IMR-90 (cell line): Measurements from ENCODE around the gene FADS1. TPM values are rescaled to one million over a fixed set of nuclear protein-coding genes. Genes with fewer than 3 reads are reported as not detected.

Experiments used
- ATAC-seq: fragments of 200-7000 bp; cut with Tn5 transposase; 2 replicates; pipeline ENCODE4 v1.9.1; 2020; ENCODE audit warnings: low read depth, mild to moderate bottlenecking, moderate library complexity
- BruUV-seq: library from RNA; stranded (reverse); fragments of 400-500 nt; replicated peaks from 2 replicates; lab custom pipeline; 2021; lab: Mats Ljungman, UMichigan
- CTCF ChIA-PET: fragments of 300-600 bp; formaldehyde crosslinking; extraction: SDS; loops from one replicate; lab custom pipeline; 2021; ENCODE audit warnings: antibody characterized with exemption; lab: Yijun Ruan, JAX
- POLR2A ChIA-PET: fragments of 300-600 bp; sonication (Branson Sonifier 250); formaldehyde crosslinking; loops from one replicate; lab custom pipeline; 2022; ENCODE audit warnings: antibody characterized with exemption; ENCODE audit not compliant: unreplicated experiment; lab: Charles Lee
- DNase-seq: peaks from one replicate; pipeline ENCODE4 v3.0.0; 2013
- H2AFZ ChIP-seq: replicated peaks from 2 replicates; pipeline ENCODE3; 2013; ENCODE audit warnings: low read length, mild to moderate bottlenecking; ENCODE audit not compliant: poor library complexity
- H2AK5ac ChIP-seq: 2 replicates; pipeline ENCODE4 v1.6.1; 2013; ENCODE audit warnings: low read depth, low read length, inconsistent platforms
- H2AK9ac ChIP-seq: replicated peaks from 2 replicates; pipeline ENCODE3; 2013; ENCODE audit warnings: mild to moderate bottlenecking, low read depth, low read length, moderate library complexity; ENCODE audit not compliant: poor library complexity
- H2BK120ac ChIP-seq: 2 replicates; pipeline ENCODE4 v1.6.1; 2013; ENCODE audit warnings: low read depth, low read length, inconsistent platforms
- H2BK15ac ChIP-seq: 3 replicates; pipeline ENCODE4 v1.6.1; 2013; ENCODE audit warnings: low read depth, low read length, inconsistent platforms
- H2BK20ac ChIP-seq: 2 replicates; pipeline ENCODE4 v1.6.1; 2013; ENCODE audit warnings: low read depth, mild to moderate bottlenecking, inconsistent platforms, low read length, moderate library complexity
- H2BK5ac ChIP-seq: 2 replicates; pipeline ENCODE4 v1.6.1; 2013; ENCODE audit warnings: mild to moderate bottlenecking, low read depth, low read length, inconsistent platforms; ENCODE audit not compliant: poor library complexity, severe bottlenecking
- H3K14ac ChIP-seq: replicated peaks from 2 replicates; pipeline ENCODE4 v1.6.1; 2013; ENCODE audit warnings: low read depth, low read length, inconsistent platforms
- H3K18ac ChIP-seq: 2 replicates; pipeline ENCODE4 v1.6.1; 2013; ENCODE audit warnings: low read depth, low read length, control low read depth
- H3K23ac ChIP-seq: 2 replicates; pipeline ENCODE4 v1.6.1; 2013; ENCODE audit warnings: low read depth, low read length, inconsistent platforms
- H3K27ac ChIP-seq: 2 replicates; pipeline ENCODE4 v1.5.1; 2013; ENCODE audit warnings: mild to moderate bottlenecking, control low read depth, low read length; ENCODE audit not compliant: insufficient read depth
- H3K27me3 ChIP-seq: 2 replicates; pipeline ENCODE4 v1.6.1; 2013; ENCODE audit warnings: low read length; ENCODE audit not compliant: control insufficient read depth, insufficient read depth
- H3K36me3 ChIP-seq: 2 replicates; pipeline ENCODE4 v1.6.1; 2013; ENCODE audit warnings: low read length, mixed read lengths; ENCODE audit not compliant: control insufficient read depth, insufficient read depth
- H3K4ac ChIP-seq: 2 replicates; pipeline ENCODE4 v1.6.1; 2013; ENCODE audit warnings: low read depth, low read length, inconsistent platforms
- H3K4me1 ChIP-seq: 2 replicates; pipeline ENCODE4 v1.6.1; 2013; ENCODE audit warnings: low read length, mixed read lengths; ENCODE audit not compliant: control insufficient read depth, insufficient read depth
- H3K4me2 ChIP-seq: 2 replicates; pipeline ENCODE4 v1.6.1; 2013; ENCODE audit warnings: low read depth, mild to moderate bottlenecking, control low read depth, low read length, moderate library complexity
- H3K4me3 ChIP-seq: 2 replicates; pipeline ENCODE4 v1.5.1; 2013; ENCODE audit warnings: low read depth, mild to moderate bottlenecking, control low read depth, low read length, moderate library complexity; ENCODE audit not compliant: insufficient read depth
- H3K56ac ChIP-seq: 2 replicates; pipeline ENCODE4 v1.6.1; 2013; ENCODE audit warnings: low read length, inconsistent platforms; ENCODE audit not compliant: insufficient read depth; ENCODE audit errors: extremely low read depth
- H3K79me1 ChIP-seq, 2 experiments: 2 replicates each; pipeline ENCODE4 v1.6.1; 2013; ENCODE audit warnings: low read length in 2 of 2, inconsistent platforms in 1 of 2, low read depth in 1 of 2
- H3K9ac ChIP-seq: 2 replicates; pipeline ENCODE4 v1.6.1; 2013; ENCODE audit warnings: low read depth, low read length, control low read depth
- H3K9me1 ChIP-seq: 2 replicates; pipeline ENCODE4 v1.6.1; 2013; ENCODE audit warnings: low read length, inconsistent platforms; ENCODE audit not compliant: insufficient read depth
- H3K9me3 ChIP-seq: 2 replicates; pipeline ENCODE4 v1.6.1; 2013; ENCODE audit warnings: low read length; ENCODE audit not compliant: control insufficient read depth, insufficient read depth
- H4K20me1 ChIP-seq: 2 replicates; pipeline ENCODE4 v1.6.1; 2013; ENCODE audit warnings: low read length, inconsistent platforms; ENCODE audit not compliant: insufficient read depth
- H4K5ac ChIP-seq: 2 replicates; pipeline ENCODE4 v1.6.1; 2013; ENCODE audit warnings: mild to moderate bottlenecking, low read depth, low read length, control low read depth
- H4K8ac ChIP-seq, 2 experiments: 2 replicates each; pipeline ENCODE4 v1.6.1; 2013; ENCODE audit warnings: low read depth in 2 of 2, low read length in 2 of 2, control low read depth in 1 of 2, inconsistent platforms in 1 of 2
- H4K91ac ChIP-seq: 2 replicates; pipeline ENCODE4 v1.6.1; 2013; ENCODE audit warnings: low read depth, low read length, inconsistent platforms; ENCODE audit not compliant: insufficient read depth
- BHLHE40 ChIP-seq: fragments of 150-350 bp; IDR thresholded peaks from 2 replicates; pipeline ENCODE4 v1.6.1; 2016; ENCODE audit warnings: mild to moderate bottlenecking, low read depth, low read length
- MAZ ChIP-seq: IDR thresholded peaks from 2 replicates; pipeline ENCODE4 v1.6.1; 2012; ENCODE audit warnings: low read depth, mild to moderate bottlenecking, low read length, improper control_type of control experiment, moderate library complexity, borderline replicate concordance
- NFE2L2 ChIP-seq: fragments of 150-350 bp; IDR thresholded peaks from 2 replicates; pipeline ENCODE4 v1.6.1; 2016; ENCODE audit warnings: low read depth, mild to moderate bottlenecking, low read length
- POLR2A ChIP-seq: IDR thresholded peaks from 2 replicates; pipeline ENCODE4 v1.6.1; 2012; ENCODE audit warnings: mild to moderate bottlenecking, low read depth, low read length
- RAD21 ChIP-seq: IDR thresholded peaks from 2 replicates; pipeline ENCODE4 v1.6.1; 2012; ENCODE audit warnings: low read length, improper control_type of control experiment
- RCOR1 ChIP-seq: IDR thresholded peaks from 2 replicates; pipeline ENCODE4 v1.6.1; 2012; ENCODE audit warnings: mild to moderate bottlenecking, low read length, improper control_type of control experiment; ENCODE audit not compliant: insufficient replicate concordance
- WGBS, 2 experiments: methylation state at CpG; one replicate each; pipeline versions ENCODE4 v1.1.5 to v1.1.7; 2013; ENCODE audit warnings: missing lambda C conversion rate in 2 of 2; ENCODE audit not compliant: insufficient read length in 1 of 2; ENCODE audit errors: extremely low coverage in 2 of 2; 5-methylcytosine and 5-hydroxymethylcytosine counted together
- dilution Hi-C: fragments of 300-500 bp; cut with HindIII; formaldehyde crosslinking; loops from one replicate; pipeline ENCODE4 v1.14.3; 2018; ENCODE audit warnings: low sequenced_read_pairs; ENCODE audit not compliant: unreplicated experiment
- in situ Hi-C: fragments of 300-500 bp; cut with MboI; formaldehyde crosslinking; loops from 3 replicates; pipeline ENCODE4 v1.14.3; 2019; ENCODE audit warnings: low sequenced_read_pairs, inconsistent platforms, mixed read lengths
- intact Hi-C: fragments of 100-400 bp; cut with micrococcal nuclease; formaldehyde crosslinking; loops from 2 replicates; pipeline ENCODE4 v1.10.0; 2022
- polyA plus RNA-seq, 3 experiments: library from polyadenylated mRNA; depleted of rRNA; stranded (reverse); fragments of >200 nt; gene quantifications; 2 replicates each; pipeline ENCODE4 v1.2.3, GENCODE V29; 2012; ENCODE audit warnings: low replicate concordance in 1 of 3
- total RNA-seq: library from RNA; depleted of rRNA; stranded (reverse); fragments of >200 nt; gene quantifications from 2 replicates; pipeline ENCODE4 v1.2.3, GENCODE V29; 2012
- TF ChIP-seq, protein P1 (sequence below): fragments of 150-350 bp; IDR thresholded peaks from 2 replicates; pipeline ENCODE4 v1.6.1; 2017; ENCODE audit warnings: mild to moderate bottlenecking, antibody characterized with exemption, low read length, low read depth

FADS1 gene
- total and polyA plus RNA-seq, 2 of the 4 experiments (the other 2 are of a cell fraction), result 16.3 to 18.4 TPM

DNA sequence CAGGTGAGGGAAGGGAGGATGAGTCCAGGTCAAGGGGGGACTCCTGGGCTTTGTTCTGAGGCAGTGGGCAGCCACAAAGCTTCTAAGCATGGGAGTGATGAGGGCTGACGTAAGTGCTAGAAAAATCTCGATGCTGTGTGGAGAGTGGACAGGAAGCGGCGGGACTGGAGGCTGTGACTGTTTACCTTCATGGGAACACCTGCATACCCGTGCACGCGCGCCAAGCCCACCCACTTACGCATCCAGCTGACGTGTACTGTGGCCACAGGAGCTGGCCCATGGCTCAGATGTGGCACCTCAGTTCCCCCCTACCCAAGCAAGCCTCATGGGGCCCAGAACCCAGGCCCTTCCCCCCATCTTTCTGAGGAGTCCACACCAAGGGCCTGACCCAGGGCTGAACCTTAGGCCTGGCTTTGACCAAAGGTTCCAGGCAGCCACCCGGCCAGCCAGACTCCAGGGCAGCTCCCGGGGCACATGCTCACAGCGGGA, 50.4 kb downstream of the FADS1 start:
- Histone ChIP-seq H3K18ac (no peak overlapping the region), H4K20me1 (no peaks in the 10 kb centered on the region), H2BK5ac (no peak overlapping the region), H3K9ac (no peak overlapping the region), H3K23ac (no peak overlapping the region), H4K91ac (no peak overlapping the region), H3K27ac (no peak overlapping the region), H3K4me3 (no peak overlapping the region), H4K5ac (no peak overlapping the region), H4K8ac (peak overlapping the region in 1 of 2 experiments; percentile 31; a peak in 2 of 4 replicates), H3K14ac (no peak overlapping the region), H3K9me1 (no peaks in the 10 kb centered on the region), H2AK5ac (no peak overlapping the region), H3K4me1 (peaks cover 10% of the 10 kb centered on the region), H3K4ac (no peak overlapping the region), H3K79me1 (no peaks in the 10 kb centered on the region; a peak in 1 of 4 replicates), H2AK9ac (peak overlapping the region; percentile 48), H3K56ac (no peak overlapping the region), H2BK15ac (no peak overlapping the region), H3K27me3 (no peaks in the 10 kb centered on the region; the same call in 1 of the 2 replicates), H3K4me2 (no peak overlapping the region), H3K36me3 (no peaks in the 10 kb centered on the region), H2AFZ (peak overlapping the region; percentile 62), H2BK120ac (no peak overlapping the region), H3K9me3 (no peaks in the 10 kb centered on the region), H2BK20ac (no peak overlapping the region)
- ATAC-seq (0 out of 2 replicates have a peak, but pooled peaks have one; percentile 17), DNase-seq (peak; percentile 86)
- no peak for TF ChIP-seq MAZ
- no peak for TF ChIP-seq NFE2L2
- TF ChIP-seq, protein P1, sequence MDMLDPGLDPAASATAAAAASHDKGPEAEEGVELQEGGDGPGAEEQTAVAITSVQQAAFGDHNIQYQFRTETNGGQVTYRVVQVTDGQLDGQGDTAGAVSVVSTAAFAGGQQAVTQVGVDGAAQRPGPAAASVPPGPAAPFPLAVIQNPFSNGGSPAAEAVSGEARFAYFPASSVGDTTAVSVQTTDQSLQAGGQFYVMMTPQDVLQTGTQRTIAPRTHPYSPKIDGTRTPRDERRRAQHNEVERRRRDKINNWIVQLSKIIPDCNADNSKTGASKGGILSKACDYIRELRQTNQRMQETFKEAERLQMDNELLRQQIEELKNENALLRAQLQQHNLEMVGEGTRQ, result no peak
- peak; percentile 60 for TF ChIP-seq BHLHE40
- no peak for TF ChIP-seq RAD21
- no peak for TF ChIP-seq RCOR1
- no peak for TF ChIP-seq POLR2A
- intact Hi-C loops, result no loop called here
- CTCF ChIA-PET, result no interaction called here
- 57% methylated on average over 9 of the region's 13 CpGs; no CpG with 5 or more reads in 1 of the 2 experiments for WGBS, 2 experiments
- in situ Hi-C loops, result no loop called here
- dilution Hi-C loops, result no loop called here
- POLR2A ChIA-PET, result no interaction called here
- BruUV-seq, result no TSS peak
